Measurements from ENCODE around the gene ZNF226.

- TF ChIP-seq EZH2phosphoT487 (IDR thresholded peaks at IDR 0.05) (no peak), EZH2 (IDR thresholded peaks at IDR 0.05) (no peak)
- TF ChIP-seq, protein P1, sequence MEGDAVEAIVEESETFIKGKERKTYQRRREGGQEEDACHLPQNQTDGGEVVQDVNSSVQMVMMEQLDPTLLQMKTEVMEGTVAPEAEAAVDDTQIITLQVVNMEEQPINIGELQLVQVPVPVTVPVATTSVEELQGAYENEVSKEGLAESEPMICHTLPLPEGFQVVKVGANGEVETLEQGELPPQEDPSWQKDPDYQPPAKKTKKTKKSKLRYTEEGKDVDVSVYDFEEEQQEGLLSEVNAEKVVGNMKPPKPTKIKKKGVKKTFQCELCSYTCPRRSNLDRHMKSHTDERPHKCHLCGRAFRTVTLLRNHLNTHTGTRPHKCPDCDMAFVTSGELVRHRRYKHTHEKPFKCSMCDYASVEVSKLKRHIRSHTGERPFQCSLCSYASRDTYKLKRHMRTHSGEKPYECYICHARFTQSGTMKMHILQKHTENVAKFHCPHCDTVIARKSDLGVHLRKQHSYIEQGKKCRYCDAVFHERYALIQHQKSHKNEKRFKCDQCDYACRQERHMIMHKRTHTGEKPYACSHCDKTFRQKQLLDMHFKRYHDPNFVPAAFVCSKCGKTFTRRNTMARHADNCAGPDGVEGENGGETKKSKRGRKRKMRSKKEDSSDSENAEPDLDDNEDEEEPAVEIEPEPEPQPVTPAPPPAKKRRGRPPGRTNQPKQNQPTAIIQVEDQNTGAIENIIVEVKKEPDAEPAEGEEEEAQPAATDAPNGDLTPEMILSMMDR (IDR thresholded peaks at IDR 0.05) = peak; percentile 13
Measured at GRCh38 chr19:44141191-44142058, 23.5 kb upstream of the ZNF226 start, which contains the start of gene ZNF234.

Data from neural progenitor cell (in vitro differentiated cells).